Measurements from ENCODE around the gene LMX1A. TPM values are rescaled to one million over a fixed set of nuclear protein-coding genes. Genes with fewer than 3 reads are reported as not detected.

Gene LMX1A
- total and polyA plus RNA-seq, 4 donors: 0.05 to 0.17 TPM; not detected in 2

- Histone ChIP-seq H3K9ac (ENCODE audit: low read depth in 1 of 2, low read length in 2 of 2) (no peak overlapping the region), H3K9me3 (ENCODE audit: control insufficient read depth in 4 of 4, low read length in 3 of 4) (no peaks in the 10 kb centered on the region), H3K36me3 (ENCODE audit: control insufficient read depth in 4 of 4, insufficient read depth in 3 of 4, low read depth in 1 of 4, low read length in 3 of 4) (no peaks in the 10 kb centered on the region), H3K4me3 (ENCODE audit: low read depth in 1 of 3, low read length in 3 of 3) (no peak overlapping the region), H3K27me3 (ENCODE audit: control insufficient read depth in 4 of 4, insufficient read depth in 4 of 4, low read length in 3 of 4) (no peaks in the 10 kb centered on the region), H3K4me1 (ENCODE audit: control insufficient read depth in 4 of 4, insufficient read depth in 4 of 4, low read length in 3 of 4) (no peaks in the 10 kb centered on the region), H3K27ac (ENCODE audit: low read depth in 1 of 2, low read length in 2 of 2) (no peak overlapping the region)
- TF ChIP-seq EGR1 (IDR thresholded peaks at IDR 0.05; ENCODE audit: low read depth in 2 of 2) (no peak), TAF1 (conservative IDR thresholded peaks at IDR 0.05) (no peak), JUND (IDR thresholded peaks at IDR 0.05) (no peak), YY1 (IDR thresholded peaks at IDR 0.05) (no peak)
- TF ChIP-seq, protein P1, sequence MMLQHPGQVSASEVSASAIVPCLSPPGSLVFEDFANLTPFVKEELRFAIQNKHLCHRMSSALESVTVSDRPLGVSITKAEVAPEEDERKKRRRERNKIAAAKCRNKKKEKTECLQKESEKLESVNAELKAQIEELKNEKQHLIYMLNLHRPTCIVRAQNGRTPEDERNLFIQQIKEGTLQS (IDR thresholded peaks at IDR 0.05): no peak
- 82% methylated on average over 6 of the region's 6 CpGs for WGBS
- no peak for DNase-seq (ENCODE audit: low spot score)
Observed at GRCh38 chr1:165306543-165307434, 49.7 kb downstream of the LMX1A start.

- Histone ChIP-seq H3K9ac (ENCODE audit: low read depth in 1 of 2, low read length in 2 of 2) (no peak overlapping the region), H3K36me3 (ENCODE audit: control insufficient read depth in 4 of 4, insufficient read depth in 3 of 4, low read depth in 1 of 4, low read length in 3 of 4) (no peaks in the 10 kb centered on the region), H3K4me1 (ENCODE audit: control insufficient read depth in 4 of 4, insufficient read depth in 4 of 4, low read length in 3 of 4) (no peaks in the 10 kb centered on the region), H3K27ac (ENCODE audit: low read depth in 1 of 2, low read length in 2 of 2) (no peak overlapping the region), H3K4me3 (ENCODE audit: low read depth in 1 of 3, low read length in 3 of 3) (no peak overlapping the region), H3K9me3 (ENCODE audit: control insufficient read depth in 4 of 4, low read length in 3 of 4) (no peaks in the 10 kb centered on the region), H3K27me3 (ENCODE audit: control insufficient read depth in 4 of 4, insufficient read depth in 4 of 4, low read length in 3 of 4) (no peaks in the 10 kb centered on the region)
- WGBS: 86% methylated on average over 8 of the region's 8 CpGs
- TF ChIP-seq REST (IDR thresholded peaks at IDR 0.05) (no peak), RXRA (IDR thresholded peaks at IDR 0.05) (no peak), FOXA2 (IDR thresholded peaks at IDR 0.05) (no peak), ZBTB33 (IDR thresholded peaks at IDR 0.05) (no peak), YY1 (IDR thresholded peaks at IDR 0.05) (no peak), FOXA1 (IDR thresholded peaks at IDR 0.05) (no peak), JUND (IDR thresholded peaks at IDR 0.05) (no peak), RAD21 (IDR thresholded peaks at IDR 0.05) (no peak), HNF4A (conservative IDR thresholded peaks at IDR 0.05) (no peak), SP1 (IDR thresholded peaks at IDR 0.05) (no peak), HNF4G (IDR thresholded peaks at IDR 0.05) (no peak), TAF1 (conservative IDR thresholded peaks at IDR 0.05) (no peak), EGR1 (IDR thresholded peaks at IDR 0.05; ENCODE audit: low read depth in 2 of 2) (no peak)
- TF ChIP-seq, protein P1 (IDR thresholded peaks at IDR 0.05): no peak
- TF ChIP-seq, protein P2, sequence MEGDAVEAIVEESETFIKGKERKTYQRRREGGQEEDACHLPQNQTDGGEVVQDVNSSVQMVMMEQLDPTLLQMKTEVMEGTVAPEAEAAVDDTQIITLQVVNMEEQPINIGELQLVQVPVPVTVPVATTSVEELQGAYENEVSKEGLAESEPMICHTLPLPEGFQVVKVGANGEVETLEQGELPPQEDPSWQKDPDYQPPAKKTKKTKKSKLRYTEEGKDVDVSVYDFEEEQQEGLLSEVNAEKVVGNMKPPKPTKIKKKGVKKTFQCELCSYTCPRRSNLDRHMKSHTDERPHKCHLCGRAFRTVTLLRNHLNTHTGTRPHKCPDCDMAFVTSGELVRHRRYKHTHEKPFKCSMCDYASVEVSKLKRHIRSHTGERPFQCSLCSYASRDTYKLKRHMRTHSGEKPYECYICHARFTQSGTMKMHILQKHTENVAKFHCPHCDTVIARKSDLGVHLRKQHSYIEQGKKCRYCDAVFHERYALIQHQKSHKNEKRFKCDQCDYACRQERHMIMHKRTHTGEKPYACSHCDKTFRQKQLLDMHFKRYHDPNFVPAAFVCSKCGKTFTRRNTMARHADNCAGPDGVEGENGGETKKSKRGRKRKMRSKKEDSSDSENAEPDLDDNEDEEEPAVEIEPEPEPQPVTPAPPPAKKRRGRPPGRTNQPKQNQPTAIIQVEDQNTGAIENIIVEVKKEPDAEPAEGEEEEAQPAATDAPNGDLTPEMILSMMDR (IDR thresholded peaks at IDR 0.05; ENCODE audit: low read depth, low read length, missing input control): no peak
- TF ChIP-seq, protein P3, sequence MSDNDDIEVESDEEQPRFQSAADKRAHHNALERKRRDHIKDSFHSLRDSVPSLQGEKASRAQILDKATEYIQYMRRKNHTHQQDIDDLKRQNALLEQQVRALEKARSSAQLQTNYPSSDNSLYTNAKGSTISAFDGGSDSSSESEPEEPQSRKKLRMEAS (IDR thresholded peaks at IDR 0.05): no peak
- DNase-seq (ENCODE audit: low spot score): no peak
Observed at GRCh38 chr1:165303386-165303785, 53.1 kb downstream of the LMX1A start.

Measured in liver (tissue), 9 donors.